Measurements from ENCODE around the gene ZNF600.
"Not testable (repeated sequence)": the region's sequence is repeated elsewhere in the genome, so short reads cannot be mapped to it uniquely, and the experiment has no call there.

- not testable (repeated sequence) for TF ChIP-seq HDAC6 (IDR thresholded peaks at IDR 0.05; ENCODE audit: low read depth, low read length); POLR2A (IDR thresholded peaks at IDR 0.05; ENCODE audit: control extremely low read depth in 1 of 2, low read depth in 2 of 2, low read length in 2 of 2)
Observed at GRCh38 chr19:52829866-52830265, 43.3 kb upstream of the ZNF600 start.

Data from H1 (cell line).